ENCODE results near the gene CEP250.

The CEP250 gene

DNA sequence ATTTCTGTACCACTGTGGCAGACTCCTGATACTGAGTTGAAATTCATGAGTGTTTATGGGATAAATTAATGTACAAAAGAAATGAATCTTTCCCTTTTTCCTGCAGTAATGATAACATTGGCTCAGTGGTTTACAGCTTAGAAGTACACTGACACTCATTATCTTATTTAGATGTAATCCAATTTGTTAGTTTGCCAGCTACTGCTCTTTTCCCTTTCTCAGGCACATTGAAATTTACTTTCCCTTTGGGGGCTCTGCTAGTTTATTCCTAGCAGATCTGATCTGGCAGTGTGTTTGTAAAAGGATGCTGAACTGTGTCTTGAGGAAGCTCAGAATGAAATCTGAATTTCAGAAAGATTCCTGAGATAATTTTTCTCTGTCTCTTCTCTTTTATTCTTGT, 3.0 kb downstream of the CEP250 start:
- DNase-seq: no peak

DNA sequence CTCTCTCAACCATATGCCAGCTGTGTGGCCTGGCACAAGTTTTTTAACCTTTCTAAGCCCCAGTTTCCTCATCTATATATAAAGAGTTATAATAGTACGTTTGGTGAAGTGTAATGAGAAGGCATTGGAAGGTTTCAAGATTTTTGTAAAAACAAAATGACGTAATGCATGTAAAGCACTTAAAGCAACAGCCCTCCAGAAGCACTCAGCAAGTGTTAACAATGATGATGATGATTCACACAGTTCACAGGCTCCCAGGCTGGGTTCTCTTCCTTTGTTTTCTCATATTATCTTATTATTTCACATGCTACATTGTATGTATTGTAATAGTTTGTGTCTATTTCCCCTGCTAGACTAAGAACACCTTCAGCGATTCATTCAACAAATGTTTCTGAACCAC, 6.2 kb downstream of the CEP250 start:
- DNase-seq: no peak

DNA sequence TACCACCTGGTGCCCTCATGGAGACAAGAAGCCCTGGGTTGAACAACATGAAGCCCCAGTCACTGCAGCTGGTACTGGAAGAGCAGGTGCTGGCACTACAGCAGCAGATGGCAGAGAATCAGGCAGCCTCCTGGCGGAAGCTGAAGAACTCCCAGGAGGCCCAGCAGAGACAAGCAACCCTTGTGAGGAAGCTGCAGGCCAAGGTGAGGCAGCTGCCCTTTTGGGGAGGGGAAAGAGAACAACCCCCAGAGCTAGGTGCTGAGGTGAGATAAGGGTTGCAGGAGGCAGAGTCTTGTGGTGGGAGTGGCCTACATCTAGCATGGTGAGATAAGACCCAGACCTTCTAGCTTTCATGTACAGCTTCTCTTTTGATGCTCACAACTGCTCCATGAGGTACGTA, 7.0 kb downstream of the CEP250 start:
- no peak for DNase-seq

DNA sequence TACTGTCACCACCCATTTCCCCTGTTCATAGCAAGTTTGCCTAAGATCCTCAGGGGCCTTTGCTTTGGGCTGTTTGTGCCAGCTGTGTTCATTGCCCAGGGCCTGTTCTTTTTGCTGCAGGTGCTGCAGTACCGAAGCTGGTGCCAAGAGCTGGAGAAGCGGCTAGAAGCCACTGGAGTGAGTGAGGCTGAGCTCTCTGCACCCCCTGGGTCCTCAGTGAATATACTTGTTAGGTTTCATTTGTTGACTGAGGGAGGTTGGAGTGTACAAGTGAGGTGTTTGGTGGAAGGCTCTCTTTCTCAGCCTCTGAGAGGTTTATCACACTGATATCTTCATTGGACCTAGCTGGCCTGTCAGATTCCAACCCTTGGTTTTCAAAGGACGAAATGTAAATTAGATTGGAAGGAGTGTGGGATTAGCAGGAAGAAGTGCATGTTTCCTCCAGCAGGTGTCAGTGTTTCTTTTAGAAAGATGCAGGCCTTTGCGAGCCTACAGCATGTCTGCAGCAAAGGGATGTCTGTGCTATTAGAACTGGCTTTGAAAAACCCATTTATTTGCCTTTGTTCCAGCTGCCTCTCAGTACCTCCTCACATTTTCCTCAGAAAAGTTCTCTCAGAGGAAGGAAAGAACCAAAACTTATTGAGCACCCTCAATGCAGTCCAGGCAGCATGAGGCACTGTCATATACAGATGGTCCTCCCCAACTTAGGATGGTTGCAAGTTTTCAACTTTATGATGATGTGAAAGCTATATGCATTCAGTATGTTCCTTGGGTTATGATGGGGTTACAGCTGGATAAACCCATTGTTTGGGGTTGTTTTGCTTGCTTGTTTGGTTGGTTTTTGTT, 8.3 kb downstream of the CEP250 start:
- DNase-seq: peak; percentile 68 to 80 (median 76)

DNA sequence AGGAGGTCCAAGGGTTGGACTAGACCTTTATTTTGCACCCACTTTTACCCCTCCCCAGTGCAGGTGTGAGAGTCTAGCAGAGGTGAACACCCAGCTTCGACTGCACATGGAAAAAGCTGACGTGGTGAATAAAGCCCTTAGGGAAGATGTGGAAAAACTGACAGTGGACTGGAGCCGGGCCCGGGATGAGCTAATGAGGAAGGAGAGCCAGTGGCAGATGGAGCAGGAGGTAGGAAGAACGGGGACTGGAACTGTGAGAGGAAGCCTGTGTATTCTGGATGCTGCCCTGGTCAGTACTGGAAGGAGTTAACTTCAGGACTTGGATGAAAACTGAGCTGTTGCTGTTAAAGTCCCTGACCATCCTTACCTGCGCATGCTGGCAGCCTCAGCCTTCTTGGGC, 10.6 kb downstream of the CEP250 start:
- no peak for DNase-seq

DNA sequence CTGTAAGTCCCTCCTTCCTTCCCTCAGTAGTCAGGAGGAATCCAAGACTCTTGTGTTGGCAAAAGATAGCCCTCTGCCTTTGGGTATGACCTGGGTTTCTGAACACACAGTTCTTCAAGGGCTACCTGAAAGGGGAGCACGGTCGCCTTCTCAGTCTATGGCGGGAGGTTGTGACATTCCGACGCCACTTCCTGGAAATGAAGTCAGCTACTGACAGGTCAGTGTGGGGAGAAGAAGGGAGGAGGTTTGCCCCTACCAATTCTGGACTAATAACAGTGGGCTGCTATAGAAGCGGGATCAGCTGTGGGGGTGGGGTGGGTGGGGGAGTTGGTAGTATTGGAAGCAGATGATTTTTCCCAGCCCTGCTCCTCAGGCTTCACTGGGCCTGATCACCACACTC, 11.5 kb downstream of the CEP250 start:
- no peak for DNase-seq

DNA sequence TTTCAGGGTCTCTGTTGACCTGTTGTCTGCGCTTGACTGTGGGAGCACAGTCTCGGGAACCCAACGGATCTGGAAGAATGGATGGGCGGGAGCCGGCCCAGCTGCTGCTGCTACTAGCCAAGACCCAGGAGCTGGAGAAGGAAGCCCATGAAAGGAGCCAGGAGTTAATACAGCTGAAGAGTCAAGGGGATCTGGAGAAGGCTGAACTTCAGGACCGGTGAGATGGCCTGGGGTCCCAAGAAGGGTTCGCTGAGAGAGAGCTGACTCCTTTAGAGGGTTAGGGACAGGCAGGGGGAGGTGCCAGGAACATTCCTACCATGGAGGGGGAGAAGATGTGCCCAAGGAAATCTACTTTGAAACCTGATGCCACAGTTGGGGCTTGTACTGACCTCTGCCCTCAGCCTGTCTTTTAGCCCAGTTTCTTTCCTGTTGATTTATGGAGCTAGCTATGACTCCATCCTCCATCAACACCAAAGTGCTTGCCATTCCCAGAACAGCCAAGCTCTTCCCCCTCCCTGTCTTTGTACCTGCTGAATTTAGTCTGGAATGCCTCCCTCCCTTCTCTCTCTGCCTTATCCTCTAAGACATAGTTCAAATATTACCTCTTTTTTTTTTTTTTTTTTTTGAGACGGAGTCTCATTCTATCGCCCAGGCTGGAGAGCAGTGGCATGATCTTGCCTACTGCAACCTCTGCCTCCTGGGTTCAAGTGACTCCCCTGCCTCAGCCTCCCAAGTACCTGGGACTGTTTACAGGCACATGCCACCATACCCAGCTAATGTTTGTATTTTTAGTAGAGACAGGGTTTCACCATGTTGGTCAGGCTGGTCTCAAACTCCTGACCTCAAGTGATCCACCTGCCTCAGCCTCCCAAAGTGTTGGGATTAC, 12.2 kb downstream of the CEP250 start:
- no peak for DNase-seq

DNA sequence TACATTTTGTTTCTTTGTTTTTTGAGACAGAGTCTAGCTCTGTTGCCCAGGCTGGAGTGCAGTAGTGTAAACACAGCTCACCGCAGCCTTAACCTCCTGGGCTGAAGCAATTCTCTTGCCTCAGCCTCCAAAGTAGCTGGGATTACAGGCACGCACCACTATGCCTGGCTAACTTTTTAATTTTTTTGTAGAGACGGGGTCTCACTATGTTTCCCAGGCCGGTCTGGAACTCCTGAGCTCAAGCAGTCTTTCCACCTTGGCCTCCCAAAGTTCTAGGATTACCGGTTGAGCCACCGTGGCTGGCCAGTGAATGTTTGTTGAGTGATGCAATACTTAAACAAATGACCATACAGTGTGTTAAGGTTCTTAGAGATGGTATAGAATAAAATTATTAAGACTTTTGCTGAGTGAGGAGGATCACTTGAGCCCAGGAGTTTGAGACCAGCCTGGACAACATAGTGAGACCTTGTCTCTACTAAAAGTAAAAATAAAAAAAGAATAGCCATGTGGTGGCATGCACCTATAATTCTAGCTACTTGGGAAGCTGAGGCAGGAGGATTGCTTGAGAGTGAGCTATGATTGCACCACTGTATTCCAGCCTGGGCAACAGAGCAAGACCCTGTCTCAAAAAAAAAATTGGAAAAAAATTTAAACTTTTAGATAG, 13.4 kb downstream of the CEP250 start:
- DNase-seq: no peak

DNA sequence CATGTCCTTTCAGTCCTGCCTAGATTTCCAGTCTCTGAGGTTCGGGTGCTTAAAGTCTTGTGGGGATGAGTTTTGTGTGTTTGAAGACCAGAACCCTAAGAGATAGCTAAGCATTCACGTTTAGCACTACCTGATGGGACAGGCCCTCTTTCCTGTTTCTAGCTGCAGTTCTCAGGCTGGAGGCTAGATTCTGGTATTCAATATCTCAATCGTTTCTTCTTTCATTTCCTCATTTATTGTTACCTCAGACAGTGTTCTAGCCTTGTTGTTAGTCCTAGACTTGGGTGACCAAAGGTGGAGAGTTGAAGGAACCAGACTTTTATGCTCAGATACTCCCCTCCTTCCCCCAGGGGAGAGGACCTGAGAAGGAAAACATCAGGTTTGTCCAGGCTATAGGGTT, 16.8 kb downstream of the CEP250 start:
- no peak for DNase-seq

DNA sequence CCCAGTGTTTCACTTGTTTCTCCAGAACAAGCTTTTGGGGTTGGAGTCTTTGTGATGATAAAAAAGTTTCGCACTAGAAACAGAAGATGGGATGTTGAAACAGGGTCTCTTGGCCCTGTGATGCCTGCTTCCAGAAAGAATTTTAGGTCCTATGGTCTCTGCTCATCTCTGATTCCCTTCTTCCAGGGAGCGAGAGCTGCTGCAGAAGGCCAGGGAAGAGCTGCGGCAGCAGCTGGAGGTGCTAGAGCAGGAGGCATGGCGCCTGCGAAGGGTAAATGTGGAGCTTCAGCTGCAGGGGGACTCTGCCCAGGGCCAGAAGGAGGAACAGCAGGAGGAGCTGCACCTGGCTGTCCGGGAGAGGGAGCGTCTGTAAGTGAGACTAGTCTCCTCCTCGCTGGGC, 18.3 kb downstream of the CEP250 start:
- DNase-seq: no peak

DNA sequence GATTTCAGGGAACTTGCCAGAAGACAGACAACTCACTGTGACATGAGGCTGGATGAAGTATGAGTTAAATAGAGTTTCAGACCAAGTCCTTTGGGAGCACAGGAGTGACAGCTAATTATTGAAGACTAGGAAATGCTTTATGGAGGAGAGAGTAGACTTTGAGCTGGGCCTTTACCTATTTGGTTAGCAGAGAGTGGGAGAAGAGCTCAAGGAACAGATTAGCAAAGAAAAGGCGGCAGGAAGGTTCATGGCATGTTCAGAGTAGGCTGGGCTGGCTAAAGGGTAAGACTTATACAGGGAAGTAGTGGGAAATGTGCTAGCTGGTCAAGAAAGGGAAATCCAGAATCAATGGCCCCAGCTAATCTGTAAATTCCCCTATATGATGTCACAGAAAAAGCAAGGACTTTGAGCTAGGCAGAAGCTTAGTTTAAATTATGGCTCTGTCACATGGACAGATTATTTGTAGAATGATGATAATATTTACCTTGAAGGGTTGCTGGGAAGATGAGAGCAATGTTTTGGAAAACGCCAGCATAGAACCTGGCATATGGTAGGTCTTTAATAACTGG, 19.0 kb downstream of the CEP250 start:
- peak in 1 of 3 donors; percentile 5 for DNase-seq

DNA sequence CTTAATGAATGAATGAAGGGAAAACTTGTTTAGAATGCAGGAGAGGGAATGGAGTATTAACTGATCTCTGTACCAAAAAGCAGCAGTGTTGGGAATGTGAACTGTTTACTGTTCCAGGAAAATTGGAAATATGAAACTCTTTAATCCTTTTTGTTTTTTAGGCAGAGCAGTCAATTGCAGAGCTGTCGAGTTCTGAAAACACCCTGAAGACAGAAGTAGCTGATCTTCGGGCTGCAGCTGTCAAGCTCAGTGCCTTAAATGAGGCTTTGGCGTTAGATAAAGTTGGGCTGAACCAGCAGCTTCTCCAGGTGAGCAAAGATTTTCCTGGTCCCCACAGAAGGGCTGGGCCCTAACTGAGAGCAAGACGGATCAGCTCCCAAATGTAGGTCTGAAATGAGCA, 20.9 kb downstream of the CEP250 start:
- no peak for DNase-seq

DNA sequence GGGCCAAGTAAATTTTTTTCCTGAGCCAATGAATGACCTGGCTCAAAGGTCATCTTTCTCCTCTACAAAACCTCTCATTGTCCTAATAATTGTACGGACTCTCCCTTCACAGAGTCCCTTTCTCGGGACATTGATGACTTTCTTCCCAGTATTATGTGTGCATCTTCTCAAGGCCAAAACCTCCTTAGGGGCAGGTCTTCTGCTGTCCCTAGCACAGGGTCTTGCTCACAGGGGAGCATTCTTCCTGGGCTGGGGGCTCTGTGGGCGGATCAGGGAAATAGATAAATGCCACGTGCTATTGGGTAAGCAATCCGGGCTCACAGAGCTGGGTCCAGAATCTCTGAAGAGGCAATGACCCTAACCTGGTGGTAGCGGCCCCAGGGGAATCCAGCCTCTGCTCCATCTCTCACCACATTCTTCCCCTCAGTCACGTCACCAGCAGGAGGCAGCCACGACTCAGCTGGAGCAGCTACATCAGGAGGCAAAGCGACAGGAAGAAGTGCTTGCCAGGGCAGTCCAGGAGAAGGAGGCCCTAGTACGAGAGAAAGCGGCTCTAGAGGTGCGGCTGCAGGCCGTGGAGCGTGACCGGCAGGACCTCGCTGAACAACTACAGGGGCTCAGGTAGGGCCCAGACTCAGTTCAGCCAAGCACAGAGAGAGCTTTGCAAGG, 23.5 kb downstream of the CEP250 start:
- no peak for DNase-seq

DNA sequence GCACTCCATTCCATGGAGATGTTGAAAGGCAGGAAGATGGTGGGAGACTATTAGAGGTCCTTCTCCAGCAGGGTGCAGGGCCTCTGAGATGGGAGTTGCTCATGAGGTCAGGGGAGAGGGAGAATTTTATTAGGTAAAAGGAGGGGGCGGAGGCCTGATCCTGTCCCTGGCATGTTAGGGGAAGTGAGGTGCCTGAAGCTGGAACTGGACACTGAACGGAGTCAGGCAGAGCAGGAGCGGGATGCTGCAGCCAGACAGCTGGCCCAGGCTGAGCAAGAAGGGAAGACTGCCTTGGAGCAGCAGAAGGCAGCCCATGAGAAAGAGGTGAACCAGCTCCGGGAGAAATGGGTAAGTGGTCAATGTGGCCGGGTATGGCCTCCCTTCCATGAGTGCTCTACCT, 24.4 kb downstream of the CEP250 start:
- no peak for DNase-seq

DNA sequence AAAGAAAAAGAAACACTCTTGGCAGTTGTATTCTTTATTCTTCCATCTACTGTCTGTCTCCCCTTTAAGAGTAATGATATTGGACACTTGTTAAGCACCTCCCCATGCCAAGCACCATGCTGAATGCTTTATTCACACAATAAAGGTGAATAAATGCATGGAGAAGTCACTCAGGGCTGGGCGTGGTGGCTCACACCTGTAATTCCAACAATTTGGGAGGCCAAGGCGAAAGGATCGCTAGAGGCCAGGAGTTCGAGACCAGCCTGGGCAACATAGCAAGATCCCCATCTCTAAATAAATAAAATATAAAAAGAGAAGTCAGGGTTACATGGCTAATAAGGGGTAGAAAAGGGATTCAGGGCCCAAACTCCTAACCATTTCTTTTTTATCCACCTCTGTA, 32.1 kb downstream of the CEP250 start:
- no peak for DNase-seq

DNA sequence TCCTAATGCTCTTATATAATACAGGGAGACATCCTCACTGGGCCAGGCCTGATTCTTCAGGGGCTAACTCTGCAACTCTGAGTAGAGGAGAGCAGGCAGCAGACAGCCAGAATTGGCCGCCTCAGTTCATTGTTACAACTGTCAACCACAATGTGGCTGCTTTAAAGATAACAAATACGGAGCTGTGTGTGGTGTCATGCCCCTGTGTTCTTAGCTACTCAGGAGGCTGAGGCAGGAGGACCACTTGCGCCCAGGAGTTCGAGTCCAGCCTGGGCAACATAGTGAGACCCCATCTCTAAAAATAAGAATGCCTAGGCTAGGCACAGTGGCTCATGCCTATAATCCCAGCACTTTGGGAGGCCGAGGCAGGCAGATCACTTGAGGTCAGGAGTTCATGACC, 34.3 kb downstream of the CEP250 start:
- DNase-seq: no peak

DNA sequence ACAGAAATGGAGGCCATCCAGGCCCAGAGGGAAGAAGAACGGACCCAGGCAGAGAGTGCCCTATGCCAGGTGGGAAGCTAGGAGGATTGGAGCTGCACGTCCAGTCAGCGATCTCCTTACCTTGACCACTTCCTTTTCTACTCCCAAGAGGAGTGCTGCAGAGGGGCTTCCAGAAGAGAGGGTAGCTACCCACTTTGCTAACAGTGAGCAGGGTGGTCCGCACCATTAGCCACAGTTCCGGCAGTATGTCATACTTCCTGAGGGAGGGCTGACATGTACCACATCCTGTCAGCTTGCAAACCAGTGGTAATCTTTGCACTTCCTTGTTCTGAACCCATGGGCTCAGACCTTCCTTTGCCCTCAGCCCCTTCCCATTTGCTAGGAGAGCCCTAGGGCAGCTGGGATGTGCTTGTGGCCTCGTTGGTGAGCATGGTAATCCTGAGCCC, 35.4 kb downstream of the CEP250 start:
- peak; percentile 56 to 57 (median 56) for DNase-seq

DNA sequence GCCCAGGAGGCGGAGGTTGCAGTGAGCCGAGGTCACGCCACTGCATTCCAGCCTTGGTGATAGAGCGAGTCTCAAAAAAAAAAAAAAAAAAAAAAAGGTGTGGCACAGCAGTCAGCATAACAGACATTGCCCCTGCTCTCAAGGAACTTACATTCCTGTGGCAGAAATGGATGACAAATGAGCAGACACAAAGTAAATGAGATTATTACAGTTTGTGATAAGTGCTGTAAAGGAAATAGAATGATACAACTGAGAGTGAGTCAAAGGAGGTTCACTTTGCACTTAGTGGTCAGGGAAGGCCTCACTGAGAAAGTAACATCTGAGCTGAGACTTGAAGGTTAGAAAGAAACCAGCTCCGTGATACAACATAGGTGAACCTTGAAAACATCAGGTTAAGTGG, 36.4 kb downstream of the CEP250 start:
- peak in 1 of 3 donors; percentile 10 for DNase-seq

DNA sequence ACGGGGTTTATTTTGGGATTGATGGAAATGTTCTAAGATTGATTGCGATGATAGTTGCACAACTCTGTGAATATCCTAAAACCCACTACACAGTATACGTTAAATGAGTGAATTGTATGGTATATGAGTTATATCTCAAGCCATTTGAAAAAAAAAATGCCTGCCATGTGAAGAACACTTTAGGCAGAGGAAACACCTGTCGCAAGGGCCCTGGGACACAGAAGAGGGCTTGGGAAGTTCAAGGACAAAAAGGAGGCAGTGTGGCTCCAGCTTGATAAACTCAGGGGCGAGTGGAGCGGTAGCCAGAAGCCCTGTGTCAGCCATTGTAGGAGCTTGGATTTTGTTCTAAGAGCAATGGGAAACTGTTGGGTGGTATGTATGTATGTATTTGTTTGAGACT, 37.0 kb downstream of the CEP250 start:
- DNase-seq: no peak

DNA sequence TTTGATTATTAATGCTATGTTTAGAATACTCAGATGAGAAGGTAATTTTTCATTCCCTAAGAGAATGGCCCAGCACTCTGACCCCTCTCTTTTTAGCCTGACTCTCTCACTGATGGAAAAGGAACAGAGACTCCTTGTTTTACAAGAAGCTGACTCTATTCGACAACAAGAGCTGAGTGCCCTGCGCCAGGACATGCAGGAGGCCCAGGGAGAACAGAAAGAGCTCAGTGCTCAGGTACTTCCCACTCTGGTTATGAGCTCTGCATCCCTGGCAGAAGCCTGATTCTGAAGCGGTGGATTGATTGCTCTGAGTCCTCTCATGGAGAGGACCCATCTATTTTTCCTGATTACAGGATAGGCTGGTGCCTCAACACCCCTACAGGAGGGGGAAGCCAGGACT, 41.1 kb downstream of the CEP250 start:
- no peak for DNase-seq

DNA sequence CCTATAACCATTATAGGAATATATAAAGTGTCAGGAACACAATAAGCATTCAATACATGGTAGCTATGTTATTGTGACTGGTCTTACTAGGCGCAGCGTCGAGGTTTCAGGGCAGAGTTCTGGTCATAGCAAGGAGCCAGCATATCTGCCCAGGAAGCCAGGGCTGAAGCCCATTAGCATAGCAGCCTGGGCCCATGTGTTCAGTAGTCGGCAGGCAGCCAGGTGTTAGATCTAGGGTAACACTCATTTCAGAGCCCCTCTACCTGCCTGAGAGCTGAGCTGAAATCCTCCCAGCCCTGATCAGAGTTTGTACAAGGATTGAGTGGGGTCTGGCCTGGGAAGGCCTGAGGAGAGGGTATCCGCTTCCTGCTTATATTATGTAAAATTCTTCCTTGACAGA, 41.9 kb downstream of the CEP250 start:
- no peak for DNase-seq

DNA sequence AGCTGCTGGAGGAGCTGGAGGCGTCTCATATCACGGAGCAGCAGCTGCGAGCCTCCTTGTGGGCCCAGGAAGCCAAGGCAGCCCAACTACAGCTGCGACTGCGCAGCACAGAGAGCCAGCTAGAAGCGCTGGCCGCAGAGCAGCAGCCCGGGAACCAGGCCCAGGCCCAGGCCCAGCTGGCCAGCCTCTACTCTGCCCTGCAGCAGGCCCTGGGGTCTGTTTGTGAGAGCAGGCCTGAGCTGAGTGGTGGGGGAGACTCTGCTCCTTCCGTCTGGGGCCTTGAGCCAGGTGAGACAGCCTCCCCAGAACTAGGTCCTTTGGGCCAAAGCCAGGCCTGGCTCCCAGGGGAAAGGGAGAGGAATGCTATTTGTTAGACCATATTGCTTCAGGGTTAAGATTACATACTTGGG, 42.4 kb downstream of the CEP250 start:
- DNase-seq: no peak

DNA sequence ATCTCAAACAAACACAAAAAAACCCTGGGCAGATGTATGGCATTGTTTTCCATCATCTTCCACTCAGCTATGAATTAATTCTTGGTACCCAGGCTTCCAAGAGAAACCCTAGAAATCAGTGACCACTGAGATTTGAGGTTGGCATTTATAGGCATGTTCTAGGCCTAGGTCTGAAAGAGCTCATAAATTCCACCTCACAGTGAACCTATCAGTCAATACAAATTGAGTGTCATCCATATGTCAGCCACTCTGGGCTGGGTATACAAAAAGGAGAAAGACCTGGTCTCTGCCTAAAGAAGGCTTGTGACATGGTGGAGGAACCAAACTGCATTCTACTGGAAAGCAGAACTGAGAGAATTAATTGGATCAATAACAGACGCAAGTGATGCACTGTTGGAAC, 43.9 kb downstream of the CEP250 start:
- DNase-seq: no peak

All from suppressor macrophage treated with lipopolysaccharide for 1 hour (primary cell).